Bronchial epithelial cell (primary cell): Measurements from ENCODE around the gene LIPH. TPM values are rescaled to one million over a fixed set of nuclear protein-coding genes. Genes with fewer than 3 reads are reported as not detected.

ENCODE experiments used
- DNase-seq: peaks from one replicate; pipeline ENCODE4 v3.0.0-alpha.2; 2010; ENCODE audit warnings: low read depth
- FAIRE-seq: peaks from 2 replicates; lab custom pipeline; 2011; peaks lifted over from hg19 to GRCh38; lab: Jason Lieb, UNC
- H3K27me3 ChIP-seq: 2 replicates; pipeline ENCODE4 v1.5.1; 2011; ENCODE audit warnings: low read length; ENCODE audit not compliant: control insufficient read depth, insufficient read depth
- H3K36me3 ChIP-seq: 2 replicates; pipeline ENCODE4 v1.5.1; 2011; ENCODE audit warnings: low read length; ENCODE audit not compliant: control insufficient read depth, insufficient read depth
- H3K4me3 ChIP-seq: 2 replicates; pipeline ENCODE4 v1.5.1; 2011; ENCODE audit warnings: mild to moderate bottlenecking, low read depth, low read length, control low read depth
- total RNA-seq: library from RNA; depleted of rRNA; stranded (reverse); fragments of >200 nt; gene quantifications from 2 replicates; pipeline ENCODE4 v1.2.1, GENCODE V29; 2014
- TF ChIP-seq, protein P1 (sequence below): IDR thresholded peaks from 2 replicates; pipeline ENCODE4 v1.5.1; 2011; ENCODE audit warnings: mild to moderate bottlenecking, moderate library complexity, low read length, control low read depth, inconsistent platforms; ENCODE audit not compliant: insufficient read depth, severe bottlenecking

The LIPH gene
- total RNA-seq, 1 donor from 2014 or later: 1.8 TPM

DNA sequence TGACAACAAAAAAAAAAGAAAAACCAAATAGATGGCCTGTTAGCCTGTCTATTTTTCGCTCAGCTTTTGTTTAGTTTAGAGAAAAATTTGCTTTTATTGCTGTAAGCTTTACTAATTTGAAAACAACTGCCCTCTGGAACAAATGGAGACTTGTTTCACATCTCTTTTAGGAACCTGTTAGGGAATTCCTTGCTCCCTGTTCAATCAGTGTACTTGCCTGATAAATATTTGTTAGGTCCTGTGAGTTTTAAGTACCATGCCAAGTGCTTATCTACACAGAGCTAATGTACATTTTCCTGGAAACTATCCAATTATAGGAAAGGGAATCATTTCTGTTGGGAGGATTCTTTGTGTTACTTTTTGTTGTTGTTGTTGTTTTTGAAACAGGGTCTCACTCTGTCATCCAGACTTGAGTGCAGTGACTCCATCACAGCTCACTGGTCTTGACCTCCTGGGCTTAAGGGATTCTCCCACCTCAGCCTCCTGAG, 3.5 kb upstream of the LIPH start:
- TF ChIP-seq, protein P1, sequence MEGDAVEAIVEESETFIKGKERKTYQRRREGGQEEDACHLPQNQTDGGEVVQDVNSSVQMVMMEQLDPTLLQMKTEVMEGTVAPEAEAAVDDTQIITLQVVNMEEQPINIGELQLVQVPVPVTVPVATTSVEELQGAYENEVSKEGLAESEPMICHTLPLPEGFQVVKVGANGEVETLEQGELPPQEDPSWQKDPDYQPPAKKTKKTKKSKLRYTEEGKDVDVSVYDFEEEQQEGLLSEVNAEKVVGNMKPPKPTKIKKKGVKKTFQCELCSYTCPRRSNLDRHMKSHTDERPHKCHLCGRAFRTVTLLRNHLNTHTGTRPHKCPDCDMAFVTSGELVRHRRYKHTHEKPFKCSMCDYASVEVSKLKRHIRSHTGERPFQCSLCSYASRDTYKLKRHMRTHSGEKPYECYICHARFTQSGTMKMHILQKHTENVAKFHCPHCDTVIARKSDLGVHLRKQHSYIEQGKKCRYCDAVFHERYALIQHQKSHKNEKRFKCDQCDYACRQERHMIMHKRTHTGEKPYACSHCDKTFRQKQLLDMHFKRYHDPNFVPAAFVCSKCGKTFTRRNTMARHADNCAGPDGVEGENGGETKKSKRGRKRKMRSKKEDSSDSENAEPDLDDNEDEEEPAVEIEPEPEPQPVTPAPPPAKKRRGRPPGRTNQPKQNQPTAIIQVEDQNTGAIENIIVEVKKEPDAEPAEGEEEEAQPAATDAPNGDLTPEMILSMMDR: no peak
- Histone ChIP-seq H3K4me3 (no peak overlapping the region), H3K36me3 (no peaks in the 10 kb centered on the region), H3K27me3 (no peaks in the 10 kb centered on the region)
- DNase-seq (no peak), FAIRE-seq (no peak)

DNA sequence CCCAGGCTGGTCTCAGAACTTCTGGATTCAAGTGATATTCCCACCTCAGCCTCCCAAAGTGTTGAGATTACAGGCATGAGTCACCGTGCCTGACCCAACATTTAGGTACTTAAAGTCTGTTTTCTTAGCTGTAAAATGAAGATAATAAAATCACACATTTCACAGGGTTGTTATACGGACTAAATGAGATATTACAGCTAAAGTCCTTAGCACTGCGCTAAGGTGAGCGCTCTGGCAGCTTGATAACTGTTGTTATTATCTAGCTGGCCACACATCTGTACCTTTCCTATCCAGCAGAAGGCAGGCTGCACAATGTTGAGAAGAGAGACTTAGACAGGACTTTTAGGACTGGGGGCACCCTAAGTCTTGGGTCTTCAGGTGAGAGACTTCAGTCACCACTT, 2.7 kb upstream of the LIPH start:
- Histone ChIP-seq H3K4me3 (no peak overlapping the region), H3K36me3 (no peaks in the 10 kb centered on the region), H3K27me3 (no peaks in the 10 kb centered on the region)
- DNase-seq (no peak), FAIRE-seq (no peak)
- TF ChIP-seq, protein P1: no peak

DNA sequence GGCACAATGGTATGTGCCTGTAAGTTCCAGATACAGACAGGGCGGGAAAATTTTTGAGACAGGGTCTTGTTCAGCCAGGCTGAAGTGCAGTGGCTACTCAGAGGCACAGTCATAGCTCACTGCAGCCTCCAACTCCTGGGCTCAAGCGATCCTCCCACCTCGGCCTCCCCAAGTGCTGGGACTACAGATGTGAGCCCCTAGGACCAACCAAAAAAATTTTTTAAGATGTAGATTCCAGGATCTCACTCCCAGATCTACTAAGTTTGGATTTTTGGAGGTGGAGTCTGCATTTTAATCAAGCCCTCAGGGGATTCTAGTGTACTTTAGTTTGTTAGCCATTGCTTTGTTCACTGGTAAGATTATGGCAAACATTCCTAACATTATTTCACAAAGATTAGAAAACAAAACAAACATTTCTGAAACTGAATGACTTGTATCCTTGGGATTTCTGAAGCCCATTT, 2.7 kb downstream of the LIPH start:
- DNase-seq (peak; percentile 19), FAIRE-seq (no peak)
- no peaks in the 10 kb centered on the region for H3K36me3 ChIP-seq
- no peak overlapping the region for H3K4me3 ChIP-seq
- H3K27me3 ChIP-seq: no peaks in the 10 kb centered on the region
- TF ChIP-seq, protein P1: no peak

DNA sequence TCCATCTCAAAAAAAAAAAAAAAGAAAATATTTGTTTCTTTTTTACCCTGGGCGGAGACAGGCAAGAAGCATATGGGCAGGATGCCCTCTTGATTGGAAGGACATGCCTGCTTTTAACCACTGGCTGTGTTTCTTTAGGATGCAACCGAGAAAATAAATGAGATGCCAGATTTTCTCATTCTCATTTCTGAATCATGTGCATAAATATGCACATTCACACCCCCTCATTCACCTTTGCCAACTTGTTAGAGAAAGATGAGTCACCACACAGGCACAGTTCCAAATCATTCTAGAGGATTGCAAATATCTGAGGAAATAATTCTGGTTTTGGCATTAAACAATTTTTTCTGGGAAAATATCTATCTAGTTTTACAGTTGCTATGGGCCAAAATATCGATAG, 3.3 kb downstream of the LIPH start:
- FAIRE-seq (no peak), DNase-seq (peak; percentile 98)
- TF ChIP-seq, protein P1: no peak
- Histone ChIP-seq H3K27me3 (no peaks in the 10 kb centered on the region), H3K36me3 (no peaks in the 10 kb centered on the region), H3K4me3 (no peak overlapping the region)

DNA sequence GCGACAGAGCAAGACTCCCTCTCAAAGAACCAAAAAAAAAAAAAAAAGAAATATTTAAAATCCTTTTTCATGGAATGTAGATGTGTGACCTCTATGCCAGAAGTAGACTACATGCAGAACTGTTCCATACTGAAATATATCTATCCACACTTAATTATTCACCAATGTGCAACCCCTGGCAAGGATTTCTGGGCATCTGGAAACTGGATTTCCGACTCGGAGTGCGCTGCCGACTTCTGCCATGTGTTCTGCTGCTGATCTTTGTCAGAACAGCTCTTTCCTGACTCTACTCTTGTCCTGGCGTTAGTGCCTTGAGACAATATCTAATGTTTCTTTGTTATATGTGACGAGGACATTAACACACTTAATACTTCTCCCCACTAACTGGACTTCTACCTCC, 11.7 kb downstream of the LIPH start:
- TF ChIP-seq, protein P1: no peak
- H3K4me3 ChIP-seq: no peak overlapping the region
- DNase-seq: no peak
- H3K27me3 ChIP-seq: no peaks in the 10 kb centered on the region
- no peaks in the 10 kb centered on the region for H3K36me3 ChIP-seq
- no peak for FAIRE-seq

DNA sequence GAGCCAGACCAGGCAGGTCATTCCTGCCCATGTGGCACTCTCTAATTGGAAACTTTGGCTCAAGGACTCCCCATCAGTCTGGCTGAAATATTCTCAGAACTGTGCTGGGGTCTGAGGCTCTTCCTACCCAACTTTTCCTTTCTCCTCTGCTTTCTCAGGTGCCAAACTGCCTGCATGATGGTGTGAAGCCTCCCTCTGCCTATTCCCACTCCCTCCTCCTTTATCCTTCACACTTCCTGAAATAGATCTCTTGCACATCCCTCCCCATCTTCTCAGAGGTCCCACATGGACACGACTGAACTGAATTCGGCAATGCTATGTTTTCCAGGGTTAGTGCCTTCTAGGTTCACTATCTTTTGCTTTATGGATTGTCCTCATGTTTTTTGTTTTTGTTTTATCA, 12.5 kb downstream of the LIPH start:
- DNase-seq: no peak
- TF ChIP-seq, protein P1: no peak
- FAIRE-seq: no peak
- H3K4me3 ChIP-seq: no peak overlapping the region
- H3K36me3 ChIP-seq: no peaks in the 10 kb centered on the region
- no peaks in the 10 kb centered on the region for H3K27me3 ChIP-seq
